ENCODE results near the gene CHRNB4.
A peak's percentile ranks its signal among the peaks of the same experiment; 100 is the strongest.

CHRNB4 gene

DNA sequence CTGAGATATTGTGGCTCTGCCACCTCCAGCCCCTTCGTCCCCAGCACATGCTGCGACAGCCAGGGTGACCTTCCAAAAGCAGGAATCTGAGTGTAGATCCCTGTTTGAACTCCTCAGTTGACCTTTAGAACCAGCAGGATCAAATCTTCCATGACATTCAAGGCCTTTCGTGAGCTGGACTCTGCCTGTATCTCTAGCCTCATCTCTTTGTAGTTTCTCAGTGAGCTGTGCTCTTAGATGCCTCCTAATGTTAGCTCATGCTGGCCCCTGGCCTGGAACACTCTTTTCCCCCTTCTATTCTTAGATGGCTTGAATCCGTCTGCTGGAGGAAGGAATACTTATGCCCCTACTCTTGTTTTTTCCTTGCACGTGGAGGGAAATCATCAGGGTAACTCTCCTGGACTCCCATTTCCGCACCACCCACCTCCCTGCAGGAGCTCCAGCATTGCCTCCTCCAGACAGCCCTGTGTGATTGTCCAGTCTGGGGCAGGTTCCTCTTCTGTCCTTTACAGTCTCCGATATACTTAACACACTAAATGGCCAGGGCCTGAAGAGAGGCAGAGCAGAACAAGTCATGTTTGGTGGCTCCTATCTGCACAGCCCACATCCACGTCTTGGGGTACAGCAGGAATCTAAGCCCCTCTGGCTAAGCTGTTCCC lies 26.7 kb upstream of the CHRNB4 start:
- DNase-seq = no peak

DNA sequence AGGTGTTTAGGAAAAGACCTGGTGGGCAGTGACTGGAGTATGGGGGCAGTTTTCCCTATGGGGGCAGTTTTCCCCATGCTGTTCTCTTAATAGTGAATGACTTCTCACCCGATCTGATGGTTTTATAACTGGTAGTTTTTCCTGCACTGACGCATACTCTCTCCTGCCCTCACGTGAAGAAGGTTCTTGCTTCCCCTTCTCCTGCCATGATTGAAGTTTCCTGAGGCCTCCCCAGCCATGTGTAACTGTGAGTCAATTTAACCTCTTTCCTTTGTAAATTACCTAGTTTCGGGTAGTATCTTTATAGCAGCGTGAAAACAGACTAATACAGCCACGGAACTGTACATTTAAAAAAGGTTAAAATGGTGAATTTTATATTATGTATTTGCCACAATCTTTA lies 25.0 kb upstream of the CHRNB4 start:
- no peak for DNase-seq

DNA sequence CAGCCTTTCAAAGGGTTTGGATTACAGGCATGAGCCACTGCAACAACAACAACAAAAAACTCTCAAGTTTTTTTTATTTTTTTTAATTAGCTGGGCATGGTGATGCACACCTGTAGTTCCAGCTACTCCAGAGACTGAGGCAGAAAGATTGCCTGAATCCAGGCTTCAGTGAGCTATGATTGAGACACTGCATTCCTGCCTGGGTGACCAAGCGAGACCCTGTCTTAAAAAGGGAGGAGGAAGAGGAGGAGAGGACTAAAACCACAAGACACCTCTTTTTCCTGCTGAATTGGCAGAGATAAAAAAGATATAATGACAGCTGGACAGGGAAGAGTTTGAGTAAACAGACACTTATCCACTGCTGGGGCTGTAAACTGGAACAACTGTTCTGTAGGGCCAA lies 22.7 kb upstream of the CHRNB4 start:
- DNase-seq = no peak

DNA sequence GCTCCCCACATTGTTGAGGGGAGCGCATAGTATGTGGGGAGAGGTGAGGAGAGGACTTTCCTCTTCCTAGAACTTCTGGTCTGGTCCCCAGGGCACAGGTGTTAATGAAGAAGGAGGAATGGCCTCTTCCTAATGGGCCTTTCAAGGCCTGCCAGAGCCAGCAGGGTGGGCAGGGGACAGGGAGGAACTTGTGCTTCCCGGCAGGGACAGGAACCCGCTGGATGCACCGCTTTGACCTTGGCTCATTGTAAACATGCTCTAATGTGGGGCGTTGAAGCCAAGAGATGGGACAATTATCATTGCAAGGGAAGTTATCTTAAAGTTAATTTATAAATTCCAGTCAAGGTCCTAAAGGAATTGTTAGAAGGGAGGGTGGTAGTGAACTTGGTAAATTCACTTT lies 21.0 kb upstream of the CHRNB4 start:
- no peak for DNase-seq

DNA sequence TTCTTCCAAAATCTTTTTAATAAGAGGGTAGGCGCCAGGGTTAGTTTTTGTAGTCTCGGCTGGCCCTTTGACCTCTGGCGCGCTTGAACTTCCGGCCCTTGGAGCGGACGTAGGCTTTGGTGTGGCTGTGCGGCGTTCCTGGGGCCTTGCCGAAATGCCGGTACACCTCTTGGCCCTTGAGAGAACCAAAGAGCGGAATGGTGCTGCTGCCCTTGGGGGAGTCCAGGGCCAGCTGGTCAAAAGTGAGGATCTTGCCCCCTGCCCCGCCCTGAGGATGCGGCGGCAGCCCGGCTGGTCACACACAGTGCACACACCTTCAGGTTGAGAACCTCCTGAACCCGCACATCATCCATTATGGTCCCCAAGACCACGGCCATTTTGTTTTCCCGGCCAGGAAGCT lies 20.0 kb upstream of the CHRNB4 start:
- DNase-seq = no peak

DNA sequence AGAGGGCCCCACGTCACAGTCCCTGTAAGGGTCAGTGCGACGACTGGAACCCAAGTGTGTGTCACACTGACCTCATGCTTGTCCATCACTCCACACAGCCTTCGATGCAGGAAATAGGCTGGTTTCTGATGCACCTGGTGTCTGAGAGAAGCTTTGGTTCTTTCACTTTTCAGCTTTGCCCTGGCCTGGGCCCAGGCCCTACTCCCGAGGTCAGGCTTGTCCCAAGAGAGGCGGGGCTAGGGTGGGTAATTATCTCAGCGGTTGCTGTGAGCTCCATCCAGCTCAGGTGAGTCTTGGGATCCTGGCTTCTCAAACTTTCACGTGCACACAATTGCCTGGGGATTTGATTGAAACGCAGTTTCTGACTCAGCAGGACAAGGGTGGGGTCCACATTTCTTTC lies 19.6 kb upstream of the CHRNB4 start:
- no peak for DNase-seq

DNA sequence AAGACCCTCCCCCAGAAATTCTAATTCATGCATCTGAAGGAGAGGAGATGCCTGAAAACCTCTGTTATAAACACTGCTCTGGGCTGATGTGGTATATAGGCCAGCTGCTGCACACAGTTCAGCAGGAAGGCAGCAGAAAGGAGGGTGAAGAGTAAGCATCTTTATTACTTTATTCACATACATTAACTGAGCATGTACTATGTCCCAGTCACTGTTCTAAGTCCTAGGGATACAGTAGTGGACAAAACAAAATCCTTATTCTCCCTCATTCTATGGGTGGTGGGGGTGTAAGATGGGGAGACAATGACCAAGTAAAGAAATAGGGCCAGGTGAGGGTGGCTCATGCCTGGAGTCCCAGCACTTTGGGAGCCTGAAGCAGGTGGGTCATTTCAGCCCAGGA lies 17.8 kb upstream of the CHRNB4 start:
- no peak for DNase-seq

DNA sequence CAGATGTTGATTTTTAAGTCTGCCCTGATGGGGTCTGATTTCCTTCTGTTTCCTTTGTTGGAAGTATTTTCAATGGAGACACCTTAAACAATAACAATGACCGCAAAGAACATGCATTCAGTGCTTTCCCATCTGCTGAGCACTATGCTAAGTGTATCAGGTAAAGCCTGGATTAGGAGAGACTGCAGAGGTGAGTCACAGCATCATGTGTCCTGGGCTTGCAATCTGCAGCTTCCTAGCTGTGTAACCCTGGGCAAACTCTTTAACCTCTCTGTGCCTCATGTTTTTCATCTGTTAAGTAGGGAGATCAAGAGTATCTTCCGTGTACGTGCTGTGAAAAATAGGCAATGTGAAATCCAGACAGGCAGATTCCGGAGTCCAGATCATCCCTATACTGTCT lies 13.3 kb upstream of the CHRNB4 start:
- no peak for DNase-seq

DNA sequence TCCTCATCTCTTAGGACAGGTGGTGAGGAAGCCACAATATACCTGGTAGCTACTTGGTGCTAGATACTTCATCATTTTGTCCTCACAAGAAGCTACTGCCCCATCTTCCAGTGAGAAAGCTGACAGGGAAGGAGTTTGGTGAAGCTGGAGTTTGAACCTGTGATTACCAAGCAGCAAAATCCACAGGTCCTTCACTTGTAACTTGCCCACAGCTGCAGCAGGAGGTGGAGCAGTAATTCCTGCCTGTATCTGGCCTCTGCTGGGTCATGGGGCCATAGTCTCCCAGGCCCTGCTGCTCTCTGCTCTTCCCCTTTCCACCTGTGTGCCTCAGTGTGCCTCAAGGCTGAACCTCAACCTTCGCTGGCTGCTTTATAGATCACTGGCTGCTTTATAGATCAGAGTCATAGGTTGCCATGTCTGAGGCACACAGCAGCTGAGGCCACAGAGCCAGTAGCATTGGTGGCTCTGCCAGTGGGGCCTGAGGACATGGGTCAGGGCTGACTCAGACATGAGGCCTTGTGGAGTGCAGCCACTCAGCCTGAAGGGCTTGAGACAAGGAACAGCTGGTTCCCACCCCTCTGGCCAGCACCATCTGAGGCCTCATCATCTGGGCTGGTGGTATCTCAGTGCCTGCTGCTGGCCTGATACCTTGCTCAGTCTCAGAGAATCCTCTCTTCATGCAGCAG lies 11.1 kb upstream of the CHRNB4 start:
- DNase-seq = no peak

DNA sequence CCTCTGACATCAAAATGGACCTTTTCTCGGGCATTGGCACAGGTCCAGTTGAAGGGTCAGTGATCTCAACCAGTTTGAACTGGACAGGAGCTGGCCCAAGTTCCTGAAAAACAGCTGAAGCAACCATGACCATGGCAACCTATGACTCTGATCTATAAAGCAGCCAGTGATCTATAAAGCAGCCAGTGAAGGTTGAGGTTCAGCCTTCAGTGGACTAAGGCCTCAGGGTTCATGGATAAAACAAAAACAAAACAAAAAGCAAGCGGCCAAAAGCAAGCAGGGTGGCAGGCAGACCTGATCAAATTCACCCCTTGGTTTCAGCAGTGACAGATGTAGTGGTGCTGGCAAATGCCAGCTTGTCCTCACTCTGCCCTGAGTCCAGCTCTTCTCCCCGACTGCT lies 10.0 kb upstream of the CHRNB4 start:
- DNase-seq = no peak

DNA sequence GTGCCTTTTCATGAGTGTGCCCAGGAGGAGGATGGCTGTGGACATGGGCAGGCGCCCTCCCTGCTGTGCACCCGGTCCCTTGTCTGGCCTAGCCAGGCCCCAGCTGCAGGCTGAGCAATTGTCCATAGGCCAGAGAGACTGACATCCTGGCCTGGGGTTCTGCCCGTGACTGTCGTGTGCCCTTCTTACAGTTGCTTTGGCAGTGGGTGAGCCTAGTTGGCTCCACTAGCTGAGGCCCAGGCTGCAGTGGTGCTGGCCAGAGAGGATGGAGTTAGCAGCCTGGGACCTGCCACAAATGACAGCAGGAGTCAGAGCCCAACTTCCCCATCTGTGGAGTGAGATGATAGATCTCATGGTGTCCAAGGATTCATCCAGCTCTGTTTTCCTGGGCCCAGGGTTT lies 9.0 kb upstream of the CHRNB4 start:
- DNase-seq = no peak

DNA sequence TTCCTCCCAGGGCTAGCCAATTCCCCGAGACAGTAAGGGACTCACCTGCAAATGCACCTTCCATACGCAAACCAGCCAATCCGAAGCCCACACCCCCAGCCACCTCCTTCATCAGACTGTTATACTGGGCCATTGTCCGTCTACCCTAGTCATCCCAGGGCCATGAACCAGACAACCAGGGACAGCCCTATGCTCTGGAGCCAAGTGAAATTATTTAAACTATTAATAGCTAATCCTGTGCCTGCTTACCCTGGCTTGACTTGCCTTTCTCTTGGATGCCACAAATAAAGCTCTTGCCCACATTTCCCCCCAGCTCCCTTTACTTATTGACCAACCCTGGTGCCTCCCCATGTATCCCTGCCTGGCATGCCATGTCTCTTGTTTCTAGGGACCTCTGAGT lies 4.0 kb upstream of the CHRNB4 start:
- no peak for DNase-seq

DNA sequence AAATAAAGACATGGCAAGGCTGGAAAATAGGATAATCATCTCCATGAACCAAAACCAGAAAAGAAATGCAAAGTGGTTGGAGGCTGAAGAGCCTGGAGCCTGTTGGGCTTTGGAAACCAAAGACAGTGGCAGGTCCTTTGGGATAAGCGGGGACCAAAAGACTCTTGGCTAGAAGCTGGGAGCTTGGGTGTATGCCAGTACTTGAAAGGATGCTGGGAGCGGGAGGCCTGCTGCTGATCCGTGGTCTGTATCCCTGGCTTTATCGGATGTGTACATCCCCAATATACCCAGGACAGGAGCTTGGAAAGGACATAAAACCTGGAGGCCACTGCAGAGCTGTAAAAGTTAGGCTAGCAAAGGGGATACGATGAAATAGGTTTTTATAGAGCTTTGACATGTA lies 1.3 kb upstream of the CHRNB4 start:
- DNase-seq = peak; percentile 25

DNA sequence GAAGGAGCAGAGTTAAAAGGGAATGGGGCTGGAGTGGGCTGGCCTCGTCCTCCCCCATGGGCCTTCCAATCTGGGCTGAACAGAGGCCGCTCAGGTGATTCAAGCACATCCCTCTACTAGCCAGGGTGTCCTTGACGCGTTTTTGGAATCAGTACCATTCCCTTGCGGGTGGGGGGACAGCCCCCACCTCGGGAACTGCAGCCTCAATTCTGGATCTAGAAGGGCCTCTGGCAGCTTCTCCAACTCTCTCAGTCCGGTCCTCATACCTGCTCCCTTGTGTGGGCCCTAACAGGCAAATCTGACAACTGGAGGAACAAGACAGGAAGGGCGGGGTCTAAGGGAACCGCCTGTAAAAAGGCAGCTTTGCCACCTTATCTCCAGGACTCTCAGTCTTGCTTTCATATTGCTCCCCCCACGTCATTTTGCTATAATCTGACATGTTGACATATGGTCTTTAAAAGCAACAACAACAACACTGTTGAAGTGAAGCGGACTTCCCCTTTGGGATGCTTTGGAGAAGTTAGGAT lies 802 bp upstream of the CHRNB4 start:
- DNase-seq = peak; percentile 12

DNA sequence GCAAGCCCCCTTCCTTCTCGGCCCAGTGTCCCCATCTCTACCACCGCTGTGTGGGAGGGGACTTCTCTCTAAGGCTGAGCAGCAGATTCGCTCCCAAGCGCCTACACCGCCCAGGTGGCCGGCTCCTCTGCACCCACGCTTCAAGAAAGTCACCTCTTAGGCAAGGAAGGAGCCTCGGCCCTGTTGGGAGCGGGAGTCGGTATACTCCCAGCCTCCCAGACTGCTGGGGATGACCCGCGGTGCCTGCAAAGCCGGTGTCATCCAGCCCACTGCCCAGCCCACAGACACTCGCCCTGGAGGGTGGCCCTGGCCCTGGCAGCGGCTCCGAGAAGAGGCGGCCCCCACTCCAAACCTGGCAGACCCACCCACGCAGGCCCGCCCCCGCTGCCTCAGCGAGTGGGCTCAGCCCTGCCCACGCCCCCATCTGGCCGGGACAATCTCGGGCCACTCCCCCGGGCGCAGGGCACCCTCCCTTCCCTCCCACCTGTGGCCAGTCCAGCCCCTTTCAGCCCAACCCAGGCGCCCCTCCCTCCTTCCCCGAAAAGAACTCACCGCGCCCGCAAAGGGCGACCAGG lies 396 bp downstream of the CHRNB4 start:
- no peak for DNase-seq

DNA sequence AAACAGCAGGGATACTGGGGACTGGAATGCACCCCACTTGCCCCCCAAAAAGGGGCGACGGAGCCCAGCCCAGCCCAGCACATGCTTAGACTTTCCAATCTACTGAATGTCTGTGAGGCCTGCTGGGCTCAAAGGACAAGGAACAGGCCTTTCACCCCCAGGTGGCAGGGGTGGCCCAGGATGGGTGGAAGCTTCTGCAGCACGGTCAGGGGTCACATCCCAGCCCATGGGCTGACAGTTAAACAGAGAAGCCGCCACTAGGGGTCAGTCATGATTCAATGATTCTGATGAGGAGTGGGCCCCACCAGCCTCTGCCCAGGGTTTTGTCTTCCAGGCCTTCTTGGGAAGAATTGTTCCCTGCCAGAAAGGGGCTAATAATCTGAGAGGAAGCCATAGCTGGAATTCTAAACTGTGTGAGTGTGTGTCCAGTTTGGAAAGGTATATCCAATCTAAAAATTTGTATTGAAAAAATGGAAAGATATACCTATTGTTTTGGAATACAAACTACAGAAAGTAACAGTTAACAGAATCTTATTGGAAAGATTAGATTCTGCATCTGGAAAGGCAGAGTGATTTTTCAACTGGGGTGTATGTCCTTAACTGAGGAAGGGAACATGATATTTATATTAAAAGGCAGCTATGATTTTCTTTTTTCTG lies 2.2 kb downstream of the CHRNB4 start:
- DNase-seq = peak; percentile 85

DNA sequence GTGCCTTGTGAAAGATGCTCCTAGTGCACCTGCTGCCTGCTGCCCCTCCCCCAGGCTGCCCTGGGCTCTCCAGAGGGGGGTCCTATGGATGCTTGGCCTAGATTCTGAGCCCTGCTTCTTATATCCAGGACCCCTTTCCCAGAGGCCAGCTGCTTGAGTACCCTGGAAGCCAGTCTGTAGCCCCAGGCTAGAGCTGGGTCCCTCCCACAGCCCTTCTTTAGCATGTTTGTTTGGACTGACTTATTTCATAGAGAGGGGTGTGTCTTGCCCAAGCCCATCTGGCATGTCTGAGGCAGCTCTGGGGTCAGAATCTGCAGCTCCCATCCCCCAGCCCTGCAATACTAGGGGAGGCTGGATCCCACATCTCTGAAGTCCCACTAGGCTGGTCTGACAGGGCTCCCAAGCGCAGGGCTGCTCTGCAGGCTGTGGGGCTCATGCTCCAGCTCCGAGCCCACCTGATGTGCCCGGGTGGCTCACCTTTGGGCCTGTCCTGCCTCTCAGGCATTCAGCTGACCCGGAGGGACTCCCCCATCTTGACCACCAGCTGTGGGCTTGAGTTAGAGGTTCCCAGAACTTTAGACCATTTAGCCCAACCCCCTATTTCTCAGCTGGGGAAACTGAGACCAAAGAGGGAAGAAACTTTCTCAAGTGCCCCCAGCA lies 3.1 kb downstream of the CHRNB4 start:
- no peak for DNase-seq

DNA sequence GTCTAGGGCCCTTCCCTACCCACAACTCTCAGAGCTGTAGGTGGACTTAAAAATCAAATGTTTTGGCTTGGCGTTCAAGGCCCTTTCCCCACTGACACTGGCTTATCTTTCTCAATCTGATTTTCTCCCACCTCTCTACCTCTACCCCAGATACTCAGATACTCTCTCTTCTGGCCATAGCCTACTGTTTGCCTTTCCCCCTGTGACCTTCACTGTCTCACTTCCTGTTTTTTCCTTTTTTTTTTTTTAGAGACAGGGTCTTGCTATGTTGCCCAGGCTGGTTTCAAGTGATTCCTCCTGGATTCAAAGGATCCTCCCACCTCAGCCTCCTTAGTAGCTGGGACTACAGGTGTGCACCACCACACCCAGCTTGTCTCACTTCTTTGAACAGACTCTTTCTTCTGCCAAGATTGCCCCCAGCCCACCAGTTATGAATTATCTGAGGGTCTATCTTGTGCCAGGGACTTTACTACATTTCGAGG lies 4.6 kb downstream of the CHRNB4 start:
- DNase-seq = no peak

DNA sequence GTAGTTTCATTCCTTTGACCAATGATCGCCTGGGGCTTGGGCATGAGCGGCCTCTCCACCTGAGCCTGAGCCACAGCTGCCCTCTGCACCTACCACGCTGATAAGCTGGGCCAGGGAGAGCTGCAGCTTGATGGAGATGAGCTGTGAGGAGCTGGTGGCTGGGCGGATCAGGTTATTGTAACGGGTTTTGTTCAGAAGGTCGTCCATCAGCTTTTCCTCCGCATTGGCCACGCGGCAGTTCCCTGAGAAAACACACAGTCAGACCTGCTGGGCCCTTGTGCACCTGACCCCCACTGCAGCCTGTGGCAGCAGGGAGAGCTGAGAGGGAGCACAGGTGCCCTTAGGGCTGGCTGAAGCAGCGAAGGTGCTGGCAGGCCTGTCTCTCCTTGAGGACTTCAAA lies 5.7 kb downstream of the CHRNB4 start:
- no peak for DNase-seq

DNA sequence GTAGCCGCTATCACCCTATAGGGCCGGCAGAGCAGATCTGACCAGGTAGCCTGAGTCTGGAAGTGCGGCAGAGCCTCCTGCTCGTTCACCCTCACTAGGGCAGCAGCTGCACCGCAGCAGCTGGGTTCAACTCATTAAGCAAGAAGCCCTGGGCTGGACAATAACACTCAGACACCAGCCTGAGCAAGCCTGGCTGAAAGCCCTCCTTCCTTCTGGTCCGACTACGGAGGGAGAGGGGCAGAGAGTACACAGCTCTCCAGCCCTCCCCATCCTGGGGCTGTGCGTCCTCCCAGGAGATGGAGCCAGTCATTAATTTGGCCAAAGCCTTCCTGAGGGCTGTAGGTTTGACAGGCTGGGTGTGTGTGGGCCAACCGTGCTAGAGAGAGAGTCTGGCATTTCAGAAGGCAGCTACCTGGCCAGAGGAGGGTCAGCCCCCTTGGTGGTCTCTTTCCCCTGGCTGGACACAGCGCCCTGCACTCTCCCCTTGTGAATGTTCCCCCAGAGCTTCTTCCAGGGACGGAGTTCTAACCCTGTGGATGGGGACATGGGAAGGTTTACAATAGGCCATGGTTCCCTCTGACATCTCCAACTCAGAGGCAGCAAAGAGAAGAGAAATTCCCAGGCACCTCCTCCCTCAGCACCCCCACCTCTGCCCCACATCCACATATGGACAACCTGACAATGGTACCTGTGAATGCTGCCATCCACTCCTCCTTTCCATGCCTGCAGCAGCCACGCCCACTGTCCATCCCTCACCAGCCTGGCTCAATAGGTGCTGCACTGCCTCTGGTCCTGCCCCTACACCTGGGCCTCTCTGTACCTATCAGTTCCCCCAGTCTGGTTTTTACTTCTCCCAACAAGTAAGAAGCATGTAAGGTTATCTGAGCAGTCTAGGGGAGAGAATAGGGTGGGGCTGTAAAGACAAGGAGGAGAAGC lies 6.5 kb downstream of the CHRNB4 start:
- no peak for DNase-seq

DNA sequence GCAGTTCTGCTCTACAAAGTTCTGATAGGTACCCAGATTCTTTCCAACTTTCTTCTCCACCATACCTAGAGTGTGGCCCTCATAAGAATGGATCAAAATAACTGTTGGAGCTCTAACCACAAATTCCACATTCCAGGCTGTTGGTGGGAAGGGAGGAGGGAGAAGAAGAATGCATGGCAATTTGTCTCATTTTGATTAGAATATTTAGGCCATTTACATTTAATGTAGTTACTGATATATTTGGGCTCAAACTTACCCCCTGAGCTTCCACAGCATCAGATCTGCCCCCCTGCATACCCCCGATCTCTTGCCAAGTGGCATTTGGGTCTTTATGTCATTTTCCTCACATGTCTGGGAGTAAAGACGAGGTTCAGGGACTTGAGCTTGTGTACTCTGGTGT lies 7.7 kb downstream of the CHRNB4 start:
- no peak for DNase-seq

All from NCI-H1694 (cell line).